ENCODE data around the gene TMEM186. TPM values are rescaled to one million over a fixed set of nuclear protein-coding genes. Genes with fewer than 3 reads are reported as not detected.
A peak's percentile ranks its signal among the peaks of the same experiment; 100 is the strongest.

Gene TMEM186
- total and polyA plus RNA-seq, 2 experiments from 2014 or later = 8.3 to 14.8 TPM

DNA sequence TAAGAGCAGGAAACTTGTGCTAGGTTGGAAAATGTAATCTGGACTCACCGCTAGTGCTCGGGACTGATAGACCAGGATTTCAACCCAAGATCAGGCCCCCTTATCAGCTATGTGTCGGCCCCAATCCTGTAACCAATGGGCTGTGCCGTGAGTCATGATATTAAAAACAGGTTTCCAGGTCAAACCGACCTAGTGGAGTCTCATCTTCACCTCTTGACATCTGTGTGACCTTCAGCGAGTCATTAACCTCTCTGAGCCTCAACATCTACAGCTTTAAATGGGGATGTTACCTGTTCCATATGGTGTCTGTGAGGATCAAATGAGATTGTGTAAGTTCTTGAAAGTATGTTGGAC is 712 bp upstream of the TMEM186 start (continued):
- TF ChIP-seq, protein P1, sequence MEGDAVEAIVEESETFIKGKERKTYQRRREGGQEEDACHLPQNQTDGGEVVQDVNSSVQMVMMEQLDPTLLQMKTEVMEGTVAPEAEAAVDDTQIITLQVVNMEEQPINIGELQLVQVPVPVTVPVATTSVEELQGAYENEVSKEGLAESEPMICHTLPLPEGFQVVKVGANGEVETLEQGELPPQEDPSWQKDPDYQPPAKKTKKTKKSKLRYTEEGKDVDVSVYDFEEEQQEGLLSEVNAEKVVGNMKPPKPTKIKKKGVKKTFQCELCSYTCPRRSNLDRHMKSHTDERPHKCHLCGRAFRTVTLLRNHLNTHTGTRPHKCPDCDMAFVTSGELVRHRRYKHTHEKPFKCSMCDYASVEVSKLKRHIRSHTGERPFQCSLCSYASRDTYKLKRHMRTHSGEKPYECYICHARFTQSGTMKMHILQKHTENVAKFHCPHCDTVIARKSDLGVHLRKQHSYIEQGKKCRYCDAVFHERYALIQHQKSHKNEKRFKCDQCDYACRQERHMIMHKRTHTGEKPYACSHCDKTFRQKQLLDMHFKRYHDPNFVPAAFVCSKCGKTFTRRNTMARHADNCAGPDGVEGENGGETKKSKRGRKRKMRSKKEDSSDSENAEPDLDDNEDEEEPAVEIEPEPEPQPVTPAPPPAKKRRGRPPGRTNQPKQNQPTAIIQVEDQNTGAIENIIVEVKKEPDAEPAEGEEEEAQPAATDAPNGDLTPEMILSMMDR (conservative IDR thresholded peaks at IDR 0.05; ENCODE audit: low read depth in 2 of 2) = no peak
- TF ChIP-seq, protein P2, sequence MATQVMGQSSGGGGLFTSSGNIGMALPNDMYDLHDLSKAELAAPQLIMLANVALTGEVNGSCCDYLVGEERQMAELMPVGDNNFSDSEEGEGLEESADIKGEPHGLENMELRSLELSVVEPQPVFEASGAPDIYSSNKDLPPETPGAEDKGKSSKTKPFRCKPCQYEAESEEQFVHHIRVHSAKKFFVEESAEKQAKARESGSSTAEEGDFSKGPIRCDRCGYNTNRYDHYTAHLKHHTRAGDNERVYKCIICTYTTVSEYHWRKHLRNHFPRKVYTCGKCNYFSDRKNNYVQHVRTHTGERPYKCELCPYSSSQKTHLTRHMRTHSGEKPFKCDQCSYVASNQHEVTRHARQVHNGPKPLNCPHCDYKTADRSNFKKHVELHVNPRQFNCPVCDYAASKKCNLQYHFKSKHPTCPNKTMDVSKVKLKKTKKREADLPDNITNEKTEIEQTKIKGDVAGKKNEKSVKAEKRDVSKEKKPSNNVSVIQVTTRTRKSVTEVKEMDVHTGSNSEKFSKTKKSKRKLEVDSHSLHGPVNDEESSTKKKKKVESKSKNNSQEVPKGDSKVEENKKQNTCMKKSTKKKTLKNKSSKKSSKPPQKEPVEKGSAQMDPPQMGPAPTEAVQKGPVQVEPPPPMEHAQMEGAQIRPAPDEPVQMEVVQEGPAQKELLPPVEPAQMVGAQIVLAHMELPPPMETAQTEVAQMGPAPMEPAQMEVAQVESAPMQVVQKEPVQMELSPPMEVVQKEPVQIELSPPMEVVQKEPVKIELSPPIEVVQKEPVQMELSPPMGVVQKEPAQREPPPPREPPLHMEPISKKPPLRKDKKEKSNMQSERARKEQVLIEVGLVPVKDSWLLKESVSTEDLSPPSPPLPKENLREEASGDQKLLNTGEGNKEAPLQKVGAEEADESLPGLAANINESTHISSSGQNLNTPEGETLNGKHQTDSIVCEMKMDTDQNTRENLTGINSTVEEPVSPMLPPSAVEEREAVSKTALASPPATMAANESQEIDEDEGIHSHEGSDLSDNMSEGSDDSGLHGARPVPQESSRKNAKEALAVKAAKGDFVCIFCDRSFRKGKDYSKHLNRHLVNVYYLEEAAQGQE (IDR thresholded peaks at IDR 0.05; ENCODE audit: unreplicated experiment) = no peak
- TF ChIP-seq EZH2 (IDR thresholded peaks at IDR 0.05; ENCODE audit: low read depth, unreplicated experiment) (no peak), CREB1 (CRISPR knock-in tag; IDR thresholded peaks at IDR 0.05; ENCODE audit: low read depth) (no peak)

DNA sequence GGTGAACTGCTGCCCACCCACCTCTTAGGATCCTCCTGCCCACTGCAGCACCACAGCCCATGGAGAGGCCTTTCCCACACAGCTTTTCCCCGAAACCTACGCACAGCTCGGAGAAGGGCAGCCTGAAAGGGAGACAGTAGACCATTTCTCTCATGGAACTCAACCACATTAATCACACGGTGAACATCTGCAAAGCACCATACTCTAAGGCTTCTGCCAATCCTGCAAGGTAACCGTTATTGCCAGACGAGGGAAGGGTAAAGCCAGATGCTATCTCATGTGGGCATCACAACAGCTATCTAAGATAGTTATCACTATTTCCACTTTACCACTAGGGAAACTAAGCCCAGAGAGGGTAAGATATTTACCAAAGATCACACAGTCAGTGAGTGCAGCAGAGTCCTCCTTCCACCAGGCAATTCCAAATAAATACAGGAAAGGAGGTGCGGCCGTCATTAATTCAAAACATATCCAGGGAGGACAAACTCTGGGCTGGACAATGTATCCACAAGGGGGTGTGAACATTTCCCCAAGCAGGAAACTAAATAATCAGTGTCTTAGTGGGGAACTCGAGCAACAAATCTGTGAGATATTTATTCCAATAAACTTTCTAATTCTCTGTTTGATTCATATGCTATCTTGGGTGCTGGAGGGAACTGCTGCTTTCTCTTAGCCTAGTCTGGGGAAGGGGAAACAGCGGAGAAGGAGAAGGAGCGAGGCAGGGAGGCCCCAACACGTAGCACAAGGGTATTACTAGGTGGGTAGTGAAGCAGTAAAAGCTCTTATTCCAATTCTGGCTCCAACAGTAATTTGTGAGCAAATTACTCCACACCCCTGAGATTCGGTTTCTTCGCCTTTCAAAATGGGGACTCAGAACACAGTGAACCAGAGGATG is 723 bp downstream of the TMEM186 start:
- Mint-ChIP-seq H3K4me1 (peaks cover 12% of the 10 kb centered on the region), H3K27ac (peak overlapping the region; percentile 94), H3K4me3 (peak overlapping the region; percentile 95), H3K27me3 (ENCODE audit: insufficient read depth, low read depth, poor library complexity) (peaks cover 7% of the 10 kb centered on the region), H3K36me3 (ENCODE audit: low read depth) (peaks cover 24% of the 10 kb centered on the region), H3K9me3 (no peaks in the 10 kb centered on the region)
- DNase-seq (ENCODE audit: low spot score) (no peak), ATAC-seq (peak; percentile 5; the same call in 2 of the 3 replicates)
- Histone ChIP-seq H3K27me3 (ENCODE audit: insufficient read depth) (no peaks in the 10 kb centered on the region), H4K20me1 (replicated peaks; ENCODE audit: insufficient read depth) (peaks cover 24% of the 10 kb centered on the region), H2AFZ (no peak overlapping the region), H3K79me2 (replicated peaks; ENCODE audit: insufficient read depth) (peaks cover 55% of the 10 kb centered on the region), H3F3A (replicated peaks; ENCODE audit: low read depth) (0 out of 2 replicates have a peak, but pooled peaks cover 8% of the 10 kb centered on the region), H3K4me2 (peak overlapping the region; percentile 85), H3K27ac (ENCODE audit: low read depth) (peak overlapping the region; percentile 53; the same call in 1 of the 2 replicates), H3K4me1 (ENCODE audit: insufficient read depth) (peaks cover 16% of the 10 kb centered on the region), H3K36me3 (ENCODE audit: insufficient read depth) (peaks cover 2% of the 10 kb centered on the region), H3K9me2 (ENCODE audit: insufficient read depth) (no peaks in the 10 kb centered on the region), H3K4me3 (peak overlapping the region; percentile 90)
- TF ChIP-seq, protein P2 (IDR thresholded peaks at IDR 0.05; ENCODE audit: unreplicated experiment) = no peak
- TF ChIP-seq ZNF331 (CRISPR knock-in tag; IDR thresholded peaks at IDR 0.05; ENCODE audit: low read depth) (no peak), JUNB (IDR thresholded peaks at IDR 0.05; ENCODE audit: unreplicated experiment) (no peak)
- TF ChIP-seq, protein P3, sequence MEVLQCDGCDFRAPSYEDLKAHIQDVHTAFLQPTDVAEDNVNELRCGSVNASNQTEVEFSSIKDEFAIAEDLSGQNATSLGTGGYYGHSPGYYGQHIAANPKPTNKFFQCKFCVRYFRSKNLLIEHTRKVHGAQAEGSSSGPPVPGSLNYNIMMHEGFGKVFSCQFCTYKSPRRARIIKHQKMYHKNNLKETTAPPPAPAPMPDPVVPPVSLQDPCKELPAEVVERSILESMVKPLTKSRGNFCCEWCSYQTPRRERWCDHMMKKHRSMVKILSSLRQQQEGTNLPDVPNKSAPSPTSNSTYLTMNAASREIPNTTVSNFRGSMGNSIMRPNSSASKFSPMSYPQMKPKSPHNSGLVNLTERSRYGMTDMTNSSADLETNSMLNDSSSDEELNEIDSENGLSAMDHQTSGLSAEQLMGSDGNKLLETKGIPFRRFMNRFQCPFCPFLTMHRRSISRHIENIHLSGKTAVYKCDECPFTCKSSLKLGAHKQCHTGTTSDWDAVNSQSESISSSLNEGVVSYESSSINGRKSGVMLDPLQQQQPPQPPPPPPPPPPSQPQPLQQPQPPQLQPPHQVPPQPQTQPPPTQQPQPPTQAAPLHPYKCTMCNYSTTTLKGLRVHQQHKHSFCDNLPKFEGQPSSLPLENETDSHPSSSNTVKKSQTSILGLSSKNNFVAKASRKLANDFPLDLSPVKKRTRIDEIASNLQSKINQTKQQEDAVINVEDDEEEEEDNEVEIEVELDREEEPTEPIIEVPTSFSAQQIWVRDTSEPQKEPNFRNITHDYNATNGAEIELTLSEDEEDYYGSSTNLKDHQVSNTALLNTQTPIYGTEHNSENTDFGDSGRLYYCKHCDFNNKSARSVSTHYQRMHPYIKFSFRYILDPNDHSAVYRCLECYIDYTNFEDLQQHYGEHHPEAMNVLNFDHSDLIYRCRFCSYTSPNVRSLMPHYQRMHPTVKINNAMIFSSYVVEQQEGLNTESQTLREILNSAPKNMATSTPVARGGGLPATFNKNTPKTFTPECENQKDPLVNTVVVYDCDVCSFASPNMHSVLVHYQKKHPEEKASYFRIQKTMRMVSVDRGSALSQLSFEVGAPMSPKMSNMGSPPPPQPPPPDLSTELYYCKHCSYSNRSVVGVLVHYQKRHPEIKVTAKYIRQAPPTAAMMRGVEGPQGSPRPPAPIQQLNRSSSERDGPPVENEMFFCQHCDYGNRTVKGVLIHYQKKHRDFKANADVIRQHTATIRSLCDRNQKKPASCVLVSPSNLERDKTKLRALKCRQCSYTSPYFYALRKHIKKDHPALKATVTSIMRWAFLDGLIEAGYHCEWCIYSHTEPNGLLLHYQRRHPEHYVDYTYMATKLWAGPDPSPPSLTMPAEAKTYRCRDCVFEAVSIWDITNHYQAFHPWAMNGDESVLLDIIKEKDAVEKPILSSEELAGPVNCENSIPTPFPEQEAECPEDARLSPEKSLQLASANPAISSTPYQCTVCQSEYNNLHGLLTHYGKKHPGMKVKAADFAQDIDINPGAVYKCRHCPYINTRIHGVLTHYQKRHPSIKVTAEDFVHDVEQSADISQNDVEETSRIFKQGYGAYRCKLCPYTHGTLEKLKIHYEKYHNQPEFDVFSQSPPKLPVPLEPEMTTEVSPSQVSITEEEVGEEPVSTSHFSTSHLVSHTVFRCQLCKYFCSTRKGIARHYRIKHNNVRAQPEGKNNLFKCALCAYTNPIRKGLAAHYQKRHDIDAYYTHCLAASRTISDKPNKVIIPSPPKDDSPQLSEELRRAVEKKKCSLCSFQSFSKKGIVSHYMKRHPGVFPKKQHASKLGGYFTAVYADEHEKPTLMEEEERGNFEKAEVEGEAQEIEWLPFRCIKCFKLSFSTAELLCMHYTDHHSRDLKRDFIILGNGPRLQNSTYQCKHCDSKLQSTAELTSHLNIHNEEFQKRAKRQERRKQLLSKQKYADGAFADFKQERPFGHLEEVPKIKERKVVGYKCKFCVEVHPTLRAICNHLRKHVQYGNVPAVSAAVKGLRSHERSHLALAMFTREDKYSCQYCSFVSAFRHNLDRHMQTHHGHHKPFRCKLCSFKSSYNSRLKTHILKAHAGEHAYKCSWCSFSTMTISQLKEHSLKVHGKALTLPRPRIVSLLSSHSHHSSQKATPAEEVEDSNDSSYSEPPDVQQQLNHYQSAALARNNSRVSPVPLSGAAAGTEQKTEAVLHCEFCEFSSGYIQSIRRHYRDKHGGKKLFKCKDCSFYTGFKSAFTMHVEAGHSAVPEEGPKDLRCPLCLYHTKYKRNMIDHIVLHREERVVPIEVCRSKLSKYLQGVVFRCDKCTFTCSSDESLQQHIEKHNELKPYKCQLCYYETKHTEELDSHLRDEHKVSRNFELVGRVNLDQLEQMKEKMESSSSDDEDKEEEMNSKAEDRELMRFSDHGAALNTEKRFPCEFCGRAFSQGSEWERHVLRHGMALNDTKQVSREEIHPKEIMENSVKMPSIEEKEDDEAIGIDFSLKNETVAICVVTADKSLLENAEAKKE (CRISPR knock-in tag; IDR thresholded peaks at IDR 0.05) = no peak

All from GM23338 (cell line).